HG03575 (cell line): Measurements from ENCODE around the gene PPP1R27.

Experiments
- ATAC-seq: cut with Tn5 transposase; IDR thresholded peaks from one replicate; pipeline ENCODE4 v1.9.1; 2021; ENCODE audit not compliant: unreplicated experiment, insufficient number of reproducible peaks, low FRiP score; ENCODE audit errors: extremely low read depth

The PPP1R27 gene

GRCh38 chr17:81863833-81864768, 29.3 kb upstream of the PPP1R27 start:
- no peak for ATAC-seq

- ATAC-seq: no peak
Observed at GRCh38 chr17:81863123-81863675, 28.3 kb upstream of the PPP1R27 start.

DNA sequence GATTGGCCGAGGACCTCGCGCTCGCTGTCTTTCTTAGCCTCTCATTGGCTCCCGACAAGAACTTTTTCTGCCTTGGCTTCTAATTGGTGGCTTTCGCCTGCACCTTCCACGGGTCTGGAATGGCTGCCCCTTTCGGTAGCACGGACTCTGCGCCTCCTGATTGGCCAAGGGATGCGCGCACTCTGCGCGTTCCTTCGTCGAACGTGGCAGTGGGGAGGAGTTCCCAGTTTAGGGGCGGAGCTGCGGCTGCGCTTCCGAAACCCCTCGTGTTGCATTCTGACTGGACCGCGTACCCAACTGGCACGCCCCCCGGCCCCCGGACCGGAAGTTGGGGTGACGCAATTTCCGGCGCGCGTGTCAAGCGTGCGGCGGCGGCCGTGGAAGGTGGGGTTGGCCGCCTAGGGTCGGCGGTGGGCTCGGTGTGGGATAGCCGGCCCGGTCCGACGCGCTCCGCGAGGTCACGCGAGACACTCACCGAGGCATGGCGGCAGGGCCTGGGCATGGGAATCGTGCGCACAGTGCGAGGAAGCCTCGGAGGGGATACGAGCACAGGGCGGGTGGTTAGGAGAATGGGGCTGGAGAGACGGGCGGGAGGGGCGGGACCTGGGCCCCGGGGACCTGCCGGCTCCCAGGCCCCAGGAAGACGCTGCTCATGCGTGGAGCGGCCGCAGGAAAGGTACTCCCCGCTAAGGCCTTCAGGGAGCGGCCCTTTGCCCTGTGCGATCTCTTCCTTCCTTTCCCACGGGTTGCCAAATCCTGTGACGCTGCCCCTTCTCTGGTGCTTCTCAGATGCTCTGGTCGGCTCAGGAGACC, 26.1 kb upstream of the PPP1R27 start:
- ATAC-seq: peak; percentile 44

GRCh38 chr17:81859906-81860755, 25.3 kb upstream of the PPP1R27 start, which contains the start of gene P4HB:
TSS of gene P4HB (minus strand) at chr17:81860535. CDS start at chr17:81860471, 64 bp downstream.
- no peak for ATAC-seq

DNA sequence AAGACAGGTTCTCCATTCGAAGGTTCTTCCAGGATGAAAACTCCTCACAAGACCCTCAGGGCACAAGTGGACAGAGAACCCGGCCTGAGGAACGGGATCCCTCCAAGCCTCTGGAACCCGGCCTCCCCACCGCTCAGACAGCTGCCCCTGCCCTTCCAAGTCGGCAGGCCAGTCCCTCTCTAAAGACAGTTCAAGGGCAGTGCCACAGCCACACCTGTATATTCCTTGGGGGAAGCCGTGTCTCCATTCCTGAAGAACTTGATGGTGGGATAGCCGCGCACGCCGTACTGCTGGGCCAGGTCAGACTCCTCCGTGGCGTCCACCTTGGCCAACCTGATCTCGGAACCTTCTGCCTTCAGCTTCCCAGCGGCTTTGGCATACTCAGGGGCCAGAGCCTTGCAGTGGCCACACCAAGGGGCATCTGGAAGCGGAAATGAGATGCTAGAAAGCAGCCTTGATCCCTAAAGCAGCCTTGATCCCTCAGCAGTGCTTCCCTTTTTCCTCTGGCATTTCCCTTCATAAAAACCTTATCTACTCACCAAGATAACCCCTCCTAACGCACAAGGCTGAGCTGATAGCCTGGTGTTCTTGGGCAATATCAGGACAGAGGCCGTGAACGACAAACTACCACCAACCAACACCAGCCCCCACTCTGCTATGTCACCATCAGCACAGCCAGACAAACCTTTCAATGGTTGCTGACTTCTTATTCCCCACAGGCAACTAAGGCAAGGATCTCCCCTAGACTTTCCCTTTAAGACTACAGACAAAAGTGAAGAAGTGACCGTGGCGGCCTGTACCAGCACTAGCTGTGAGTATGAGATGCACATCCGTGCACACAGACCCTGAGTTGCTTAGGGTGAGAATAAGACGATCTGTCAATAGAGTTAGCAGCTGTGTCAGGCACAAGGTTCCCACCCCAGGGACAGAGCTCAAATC, 24.4 kb upstream of the PPP1R27 start:
- no peak for ATAC-seq

- no peak for ATAC-seq
Observed at GRCh38 chr17:81858170-81858966, 23.5 kb upstream of the PPP1R27 start.

- no peak for ATAC-seq
Observed at GRCh38 chr17:81854974-81855774, 20.3 kb upstream of the PPP1R27 start.

- ATAC-seq: no peak
Observed at GRCh38 chr17:81852237-81852636, 17.4 kb upstream of the PPP1R27 start.

- no peak for ATAC-seq
Observed at GRCh38 chr17:81851423-81851822, 16.6 kb upstream of the PPP1R27 start.

DNA sequence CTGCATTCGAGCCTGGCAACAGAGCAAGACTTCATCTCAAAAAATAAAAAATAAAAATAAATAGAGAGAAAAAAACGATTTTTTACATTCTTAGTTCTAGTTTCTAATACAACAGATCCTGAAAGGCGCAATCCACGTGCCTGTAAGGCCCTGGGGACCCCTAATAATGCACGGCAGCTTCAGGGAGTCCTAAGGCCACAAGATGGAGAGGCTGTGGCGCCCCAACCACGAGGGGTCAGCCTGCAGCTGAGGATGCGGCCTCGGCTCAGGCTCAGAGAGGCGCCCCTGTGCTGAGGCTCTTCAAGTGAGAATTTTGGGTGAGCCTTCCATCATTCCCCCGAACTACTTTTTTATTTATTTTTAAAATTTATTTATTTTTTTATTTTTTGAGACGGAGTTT, 14.6 kb upstream of the PPP1R27 start:
- no peak for ATAC-seq

DNA sequence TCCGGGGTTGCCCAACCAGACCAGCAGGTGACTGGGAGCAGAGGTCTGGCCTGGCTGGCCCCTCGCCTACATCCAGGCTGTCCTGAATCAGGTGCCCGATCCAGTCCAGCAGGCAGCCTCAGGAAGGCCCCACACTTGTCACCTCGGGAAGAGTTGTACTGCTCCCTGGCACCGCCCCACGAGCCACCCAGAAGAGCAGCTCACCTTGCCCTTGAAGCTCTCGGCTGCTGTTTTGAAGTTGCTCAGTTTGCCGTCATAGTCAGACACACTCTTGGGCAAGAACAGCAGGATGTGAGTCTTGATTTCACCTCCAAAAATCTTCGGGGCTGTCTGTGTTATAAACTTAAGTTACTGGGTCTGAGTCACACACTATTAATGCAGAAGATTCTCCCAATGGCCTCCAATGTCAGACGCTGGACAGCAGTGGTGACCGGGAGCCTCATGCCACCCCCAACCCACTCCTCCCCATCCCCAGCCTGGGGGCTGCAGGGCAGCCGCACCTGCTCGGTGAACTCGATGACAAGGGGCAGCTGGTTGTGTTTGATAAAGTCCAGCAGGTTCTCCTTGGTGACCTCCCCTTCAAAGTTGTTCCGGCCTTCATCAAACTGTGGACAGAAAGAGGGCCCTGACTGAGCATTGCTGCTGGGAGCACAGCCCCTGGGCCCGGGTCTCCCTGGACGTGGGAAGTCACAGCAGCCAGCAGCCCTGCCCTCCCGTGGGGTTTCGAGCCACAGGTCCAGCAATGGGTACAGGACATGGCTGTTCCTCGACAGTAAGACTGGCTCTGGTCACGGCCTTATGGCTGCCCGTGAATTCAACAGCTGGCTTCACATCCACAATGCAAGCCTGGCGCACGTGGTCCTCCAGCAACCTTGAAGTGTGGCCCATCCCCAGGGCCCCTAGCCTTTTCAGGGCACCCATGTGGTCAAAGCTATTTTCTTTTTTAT, 12.2 kb upstream of the PPP1R27 start:
- ATAC-seq: no peak

DNA sequence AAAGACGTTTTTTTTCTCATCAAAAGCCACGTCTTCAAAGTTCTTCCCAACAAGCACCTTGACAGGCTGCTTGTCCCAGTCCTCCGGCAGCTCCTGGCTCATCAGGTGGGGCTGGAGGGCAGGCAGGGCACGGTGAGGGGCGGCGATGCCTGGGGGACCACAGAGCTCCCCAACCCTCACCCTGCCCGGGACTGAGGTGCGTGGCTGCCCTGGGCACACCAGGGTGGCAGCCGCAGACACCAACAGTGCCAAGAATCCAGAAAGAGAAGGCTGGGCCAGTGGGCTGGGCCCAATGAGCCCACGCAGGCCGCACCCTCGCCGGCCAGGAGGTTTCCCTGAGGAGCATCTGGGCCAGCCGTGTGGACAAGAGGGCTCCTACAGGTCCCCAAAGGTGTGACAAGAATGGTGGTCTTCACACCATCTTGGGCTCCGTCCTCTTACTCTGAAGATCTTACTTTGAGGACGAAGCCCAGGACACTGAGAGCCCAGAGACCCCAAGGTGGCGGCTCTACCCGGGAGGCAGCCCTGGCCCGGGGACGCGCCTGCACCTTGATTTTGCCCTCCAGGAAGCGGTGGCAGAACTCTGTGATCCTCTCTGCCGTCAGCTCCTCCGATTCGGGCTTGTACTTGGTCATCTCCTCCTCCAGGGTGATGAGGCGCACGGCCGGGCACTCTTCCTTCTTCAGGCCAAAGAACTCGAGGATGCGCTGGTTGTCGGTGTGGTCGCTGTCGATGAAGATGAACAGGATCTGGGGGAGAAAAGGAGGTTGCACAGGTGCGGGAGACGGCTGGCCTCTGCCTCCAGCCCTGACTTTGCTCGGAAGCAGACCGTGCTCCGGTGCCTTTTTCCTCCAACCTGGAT, 11.3 kb upstream of the PPP1R27 start:
- no peak for ATAC-seq

GRCh38 chr17:81845361-81845760, 10.5 kb upstream of the PPP1R27 start:
- no peak for ATAC-seq

DNA sequence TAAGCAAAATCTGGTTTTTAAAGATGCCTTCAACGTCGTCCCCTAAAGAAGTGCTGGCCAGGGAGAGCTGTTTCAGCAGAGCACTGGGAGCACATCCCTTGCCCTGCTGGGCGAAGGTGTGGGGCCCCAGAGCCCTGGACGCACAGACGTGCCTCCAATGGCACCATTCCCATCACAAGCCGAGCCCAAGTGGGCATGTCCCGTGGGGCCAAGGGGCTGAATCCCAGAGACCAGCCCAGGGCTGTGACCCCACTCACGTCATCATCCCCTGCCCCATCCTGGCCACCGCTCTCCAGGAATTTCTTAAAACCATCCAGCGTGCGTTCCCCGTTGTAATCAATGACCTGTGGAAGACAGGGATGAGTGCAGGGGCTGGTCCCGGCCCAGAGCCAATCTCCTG, 10.0 kb upstream of the PPP1R27 start:
- no peak for ATAC-seq
